ENCODE measurements around the gene MAN2B2.

Gene MAN2B2

GRCh38 chr4:6567218-6567617 is 7.8 kb upstream of the MAN2B2 start:
- no peak for DNase-seq (ENCODE audit: low read depth in 3 of 3)

- no peak for DNase-seq (ENCODE audit: low read depth in 3 of 3)
These were observed 6.8 kb upstream of the MAN2B2 start for GRCh38 chr4:6568148-6568547.

- no peak for DNase-seq (ENCODE audit: low read depth in 3 of 3)
These were observed 6.2 kb upstream of the MAN2B2 start for GRCh38 chr4:6568689-6569332.

GRCh38 chr4:6571608-6572007 is 3.4 kb upstream of the MAN2B2 start:
- DNase-seq (ENCODE audit: low read depth in 3 of 3): no peak

- no peak for DNase-seq (ENCODE audit: low read depth in 3 of 3)
These were observed 1.4 kb upstream of the MAN2B2 start for GRCh38 chr4:6573551-6573950.

- no peak for DNase-seq (ENCODE audit: low read depth in 3 of 3)
These were observed 823 bp upstream of the MAN2B2 start for GRCh38 chr4:6573986-6574746.

- no peak for DNase-seq (ENCODE audit: low read depth in 3 of 3)
These were observed 683 bp downstream of the MAN2B2 start for GRCh38 chr4:6575503-6576240.

- no peak for DNase-seq (ENCODE audit: low read depth in 3 of 3)
These were observed 1.5 kb downstream of the MAN2B2 start for GRCh38 chr4:6576512-6576911.

- DNase-seq (ENCODE audit: low read depth in 3 of 3): no peak
These were observed 1.9 kb downstream of the MAN2B2 start for GRCh38 chr4:6576932-6577331.

GRCh38 chr4:6577409-6577808 is 2.4 kb downstream of the MAN2B2 start:
- no peak for DNase-seq (ENCODE audit: low read depth in 3 of 3)

GRCh38 chr4:6578221-6578620 is 3.2 kb downstream of the MAN2B2 start:
- DNase-seq (ENCODE audit: low read depth in 3 of 3): no peak

- no peak for DNase-seq (ENCODE audit: low read depth in 3 of 3)
These were observed 5.4 kb downstream of the MAN2B2 start for GRCh38 chr4:6580353-6580752.

GRCh38 chr4:6581566-6582121 is 6.7 kb downstream of the MAN2B2 start:
- DNase-seq (ENCODE audit: low read depth in 3 of 3): no peak

- DNase-seq (ENCODE audit: low read depth in 3 of 3): no peak
These were observed 8.0 kb downstream of the MAN2B2 start for GRCh38 chr4:6582889-6583490.

GRCh38 chr4:6584865-6585264 is 9.9 kb downstream of the MAN2B2 start:
- DNase-seq (ENCODE audit: low read depth in 3 of 3): no peak

- no peak for DNase-seq (ENCODE audit: low read depth in 3 of 3)
These were observed 11.8 kb downstream of the MAN2B2 start for GRCh38 chr4:6586715-6587325.

GRCh38 chr4:6589444-6589843 is 14.5 kb downstream of the MAN2B2 start:
- DNase-seq (ENCODE audit: low read depth in 3 of 3): no peak

GRCh38 chr4:6591313-6591712 is 16.3 kb downstream of the MAN2B2 start:
- no peak for DNase-seq (ENCODE audit: low read depth in 3 of 3)

GRCh38 chr4:6591781-6592180 is 16.8 kb downstream of the MAN2B2 start:
- DNase-seq (ENCODE audit: low read depth in 3 of 3): no peak

GRCh38 chr4:6592804-6593563 is 18.0 kb downstream of the MAN2B2 start:
- no peak for DNase-seq (ENCODE audit: low read depth in 3 of 3)

- no peak for DNase-seq (ENCODE audit: low read depth in 3 of 3)
These were observed 19.4 kb downstream of the MAN2B2 start for GRCh38 chr4:6594341-6594740.
